Caki2 (cell line): ENCODE data around the gene ZNF580. TPM values are rescaled to one million over a fixed set of nuclear protein-coding genes. Genes with fewer than 3 reads are reported as not detected.

Experiments
- DNase-seq: peaks from one replicate; pipeline ENCODE4 v3.0.0-alpha.2; 2015; ENCODE audit warnings: low read depth
- in situ Hi-C: cut with HindIII; loops from 2 replicates; pipeline ENCODE4 v1.10.0; 2016; ENCODE audit warnings: low sequenced_read_pairs, low pct_unique_long_range_greater_than_20kb, mixed read lengths
- total RNA-seq: library from RNA; depleted of rRNA; stranded (reverse); fragments of >200 nt; shearing (Covaris generic); gene quantifications from 2 replicates; pipeline ENCODE4 v1.2.3, GENCODE V29; 2014; ENCODE audit warnings: low replicate concordance

Gene ZNF580
- total RNA-seq, 1 experiment from 2014 or later, result 12.1 TPM

DNA sequence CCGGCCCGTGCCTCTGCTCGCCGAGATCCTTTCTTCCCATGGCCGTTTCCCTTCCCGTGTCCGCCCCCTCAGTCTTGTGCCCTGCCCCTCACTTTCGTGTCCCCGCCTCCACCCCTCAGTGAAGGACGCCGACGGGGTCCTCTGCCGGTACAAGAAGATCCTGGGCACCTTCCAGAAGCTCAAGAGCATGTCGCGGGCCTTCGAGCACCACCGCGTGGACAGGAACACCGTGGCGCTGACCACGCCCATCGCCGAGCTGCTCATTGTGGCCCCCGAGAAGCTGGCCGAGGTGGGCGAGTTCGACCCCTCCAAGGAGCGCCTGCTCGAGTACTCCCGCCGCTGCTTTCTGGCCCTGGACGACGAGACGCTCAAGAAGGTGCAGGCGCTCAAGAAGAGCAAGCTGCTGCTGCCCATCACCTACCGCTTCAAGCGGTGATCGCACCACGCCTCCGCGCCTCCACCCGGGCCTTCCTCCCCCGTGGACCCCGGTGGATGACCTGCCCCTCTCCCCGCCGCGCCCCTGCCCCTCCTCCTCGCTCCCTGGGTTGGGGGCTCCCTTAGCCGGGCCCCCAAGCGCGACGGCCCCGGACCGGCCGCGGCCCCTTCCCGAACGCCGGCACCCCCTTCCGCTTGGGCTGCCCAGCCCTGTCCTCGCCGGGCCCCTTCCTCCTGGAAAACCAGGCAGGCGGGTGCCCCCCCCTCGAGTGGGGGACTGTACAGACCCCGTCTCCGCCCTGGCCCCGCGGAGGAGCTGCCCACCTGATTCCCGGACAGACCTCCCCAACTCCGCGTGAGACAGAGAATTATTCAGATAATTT lies 11.7 kb downstream of the ZNF580 start:
- in situ Hi-C loops, result no loop called here
- no peak for DNase-seq

DNA sequence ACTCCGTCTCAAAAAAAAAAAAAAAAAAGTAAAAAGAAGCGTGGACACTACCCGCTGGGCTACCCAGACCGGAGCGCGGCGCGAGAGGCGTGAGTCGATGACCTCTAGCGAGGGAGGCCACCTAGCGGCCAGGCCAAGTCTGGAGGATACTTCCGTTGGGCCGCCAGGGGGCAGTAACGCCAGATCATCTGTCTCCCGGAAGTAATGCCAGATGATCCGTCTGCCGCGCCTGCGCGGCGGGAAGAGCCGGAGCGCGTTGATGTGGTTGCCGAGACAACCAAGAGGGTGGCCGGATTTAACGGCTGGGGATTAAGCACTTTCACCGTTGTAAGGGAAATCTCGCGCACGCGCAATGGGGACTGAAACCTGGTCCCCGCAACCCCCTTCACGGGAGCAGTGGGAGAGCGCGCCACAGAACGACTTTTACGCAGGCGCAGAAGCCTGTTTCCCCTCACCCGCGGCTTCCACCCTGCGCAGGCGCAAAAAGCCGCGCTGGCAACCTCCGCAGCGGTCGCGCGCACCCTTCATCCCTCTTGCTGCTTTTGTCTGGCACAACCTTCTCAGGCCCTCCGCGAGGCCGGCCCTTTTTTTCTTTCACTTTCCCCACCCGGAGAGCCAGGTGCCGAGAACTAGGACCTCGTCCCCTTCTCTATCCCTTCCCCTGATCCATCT lies 13.0 kb downstream of the ZNF580 start:
- peak; percentile 99 for DNase-seq
- in situ Hi-C loops, result no loop called here

DNA sequence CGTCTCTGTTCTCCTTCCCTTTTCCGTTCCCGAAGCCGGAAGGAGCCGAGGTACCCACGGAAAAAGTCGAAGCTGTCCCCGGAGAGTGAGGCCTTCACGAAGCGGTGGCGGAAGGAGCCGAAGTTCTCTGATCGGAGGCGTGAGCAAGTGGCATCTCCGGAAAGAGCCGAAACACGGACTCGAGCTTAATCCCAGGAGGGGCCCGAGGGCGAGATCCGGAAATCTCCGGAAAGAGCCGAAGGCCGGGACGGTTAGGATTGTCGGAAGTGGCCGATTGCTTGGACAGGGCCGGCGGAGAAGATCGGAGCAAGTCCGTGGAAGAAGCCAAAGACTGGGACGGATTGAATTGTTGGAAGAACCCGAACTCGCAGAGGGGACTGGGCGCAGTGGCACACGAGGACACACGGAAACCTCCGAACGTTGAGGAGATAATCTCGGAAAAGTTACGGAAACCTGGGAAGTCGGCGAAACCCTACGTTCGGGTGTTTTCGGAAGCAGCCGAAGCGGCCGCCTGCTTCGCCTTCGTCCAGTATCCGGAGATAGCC lies 13.6 kb downstream of the ZNF580 start:
- peak; percentile 100 for DNase-seq
- in situ Hi-C loops, result no loop called here

DNA sequence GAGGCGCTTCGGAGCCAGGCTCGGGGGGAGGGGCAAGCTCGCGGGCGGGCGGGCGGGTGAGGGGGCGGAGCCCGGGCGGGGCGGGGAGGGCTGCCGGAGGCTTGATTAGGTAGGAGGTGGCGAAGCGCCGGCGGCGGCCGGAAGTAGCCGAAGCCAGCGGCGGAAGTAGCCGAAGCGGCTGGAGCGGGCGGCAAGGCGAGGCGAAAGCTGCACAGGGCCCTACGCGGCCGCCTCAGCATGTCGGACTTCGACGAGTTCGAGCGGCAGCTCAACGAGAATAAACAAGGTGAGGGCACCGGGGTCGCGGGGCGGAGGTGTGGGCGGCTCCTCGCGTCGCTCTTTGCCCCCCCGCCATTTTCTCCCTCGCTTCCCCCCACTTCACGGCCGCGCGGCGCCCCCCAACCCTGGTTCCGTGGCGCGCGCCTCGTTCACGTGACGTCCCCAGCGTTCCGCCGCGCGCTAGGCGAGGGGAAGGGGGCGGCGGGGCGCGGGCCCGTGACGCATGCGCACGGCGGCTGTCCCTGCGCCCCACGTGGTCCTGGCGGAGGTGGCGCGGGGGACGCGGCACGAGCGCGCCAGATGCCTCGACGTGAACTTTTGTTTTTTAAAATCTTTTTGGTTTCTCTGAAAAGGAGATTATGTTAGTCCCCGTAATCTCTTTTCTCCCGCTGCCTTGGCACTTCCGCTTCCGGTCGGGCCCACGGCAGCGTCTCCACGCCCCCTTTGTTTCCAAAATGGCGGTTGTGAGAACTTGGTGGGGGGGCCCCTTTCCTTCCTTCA lies 14.3 kb downstream of the ZNF580 start, which contains the start of gene U2AF2:
TSS of gene U2AF2 (plus strand) at position 168 of the 780 bp plus-strand sequence. CDS start at position 238, 70 bp downstream.
- peak; percentile 87 for DNase-seq
- in situ Hi-C loops, result no loop called here

DNA sequence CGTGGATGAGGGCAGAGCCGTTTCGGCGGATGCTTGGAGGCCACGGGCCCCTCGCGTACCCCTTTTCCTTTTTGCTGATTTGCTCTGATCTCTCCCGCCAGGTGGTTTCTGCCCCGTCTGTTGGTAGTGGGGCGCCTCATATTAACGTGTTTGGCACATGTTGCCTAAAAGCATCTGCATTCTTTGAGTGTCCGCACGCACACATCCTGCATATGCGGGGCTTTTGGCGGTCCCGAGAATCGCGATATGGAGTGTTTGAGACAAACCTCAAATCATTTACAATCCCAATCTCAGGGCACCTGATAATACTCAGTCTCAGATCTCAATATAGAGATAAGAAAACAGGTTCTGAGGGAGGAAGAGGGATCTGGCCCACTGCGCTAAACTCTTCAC lies 14.8 kb downstream of the ZNF580 start:
- in situ Hi-C loops, result no loop called here
- no peak for DNase-seq

DNA sequence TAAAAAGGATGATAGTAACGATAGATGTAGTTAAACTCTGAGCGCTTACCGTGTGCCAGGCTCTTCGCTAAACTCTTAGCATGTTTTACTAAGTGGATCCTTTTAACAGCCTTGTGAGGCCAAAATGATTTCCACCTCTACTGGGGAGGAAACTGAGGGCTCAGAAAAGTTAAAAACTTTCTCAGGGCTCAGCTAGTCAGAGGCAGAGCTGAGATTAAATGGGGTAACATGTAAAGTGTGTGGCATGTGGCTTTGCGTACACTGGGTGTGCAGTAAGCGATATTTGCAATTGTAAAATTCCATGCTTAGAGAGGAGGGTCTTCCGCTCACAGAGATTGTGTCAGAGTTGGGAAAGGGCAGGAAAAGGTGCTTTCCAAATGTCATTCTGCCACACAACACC lies 15.8 kb downstream of the ZNF580 start:
- no peak for DNase-seq

DNA sequence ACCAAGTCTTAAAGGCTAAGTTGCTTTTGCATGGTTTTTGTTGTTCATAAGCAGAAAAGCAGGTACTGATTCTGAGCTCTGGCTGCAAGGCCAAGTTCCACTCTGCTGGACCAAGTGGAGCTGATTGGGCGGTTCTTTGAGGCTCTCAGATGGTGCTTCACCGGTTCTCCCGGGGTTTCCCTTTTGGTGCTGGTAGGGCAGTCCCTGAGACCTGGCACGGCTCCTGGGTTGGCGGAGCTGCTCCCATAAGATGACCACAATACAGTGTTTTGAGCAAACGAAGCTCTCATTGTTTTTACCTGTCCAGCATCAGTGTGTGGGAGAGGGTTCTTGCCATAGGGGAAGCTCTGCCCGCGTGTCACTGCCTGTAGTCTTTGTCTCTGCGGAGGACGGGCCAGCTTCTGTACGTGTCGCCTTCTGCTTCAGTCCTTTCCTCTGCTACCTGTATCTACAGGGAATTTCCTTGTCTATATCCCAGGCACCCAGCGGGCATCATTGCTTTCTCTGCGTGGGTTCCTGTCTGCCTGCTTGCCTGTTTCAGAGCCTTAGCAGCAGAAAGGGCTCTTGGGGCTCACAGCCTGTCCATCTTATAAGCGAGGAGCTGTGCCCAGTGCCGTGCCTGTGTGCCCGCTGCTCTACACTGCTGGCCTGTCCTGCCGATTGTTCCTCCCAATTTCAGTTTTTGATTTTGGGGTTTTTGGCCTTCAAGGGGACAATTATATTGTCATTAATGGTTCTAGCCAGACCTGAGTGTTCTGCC lies 16.4 kb downstream of the ZNF580 start:
- no peak for DNase-seq
- in situ Hi-C loops, result no loop called here

More for the DNA sequence above, 15.8 kb downstream of the ZNF580 start:
- in situ Hi-C loops, result no loop called here

DNA sequence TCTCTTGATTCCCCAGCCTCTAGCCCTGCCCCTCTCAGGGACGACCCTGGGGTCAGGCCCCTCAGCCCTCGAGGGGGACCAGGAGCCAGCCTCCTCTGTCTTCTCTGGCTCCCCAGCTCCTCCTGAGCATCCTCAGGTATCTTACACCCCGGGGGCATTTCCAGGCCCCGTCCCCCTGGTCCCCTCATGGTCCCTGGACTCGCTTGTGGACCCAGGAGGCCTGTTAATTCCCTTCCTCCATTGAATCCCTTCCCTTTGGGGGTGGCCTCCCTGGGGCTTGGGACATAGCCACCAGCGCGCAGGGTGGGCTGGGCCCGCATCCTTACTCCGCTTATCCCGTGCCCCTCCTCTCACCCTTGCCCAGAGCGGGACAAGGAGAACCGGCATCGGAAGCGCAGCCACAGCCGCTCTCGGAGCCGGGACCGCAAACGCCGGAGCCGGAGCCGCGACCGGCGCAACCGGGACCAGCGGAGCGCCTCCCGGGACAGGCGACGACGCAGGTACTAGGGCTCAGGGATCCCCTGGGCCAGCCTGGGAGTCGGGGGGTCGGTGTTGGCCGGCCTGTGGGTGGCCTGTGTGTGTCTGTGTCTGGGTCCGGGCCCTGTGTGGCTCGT lies 18.2 kb downstream of the ZNF580 start:
- no peak for DNase-seq
- in situ Hi-C loops, result no loop called here

DNA sequence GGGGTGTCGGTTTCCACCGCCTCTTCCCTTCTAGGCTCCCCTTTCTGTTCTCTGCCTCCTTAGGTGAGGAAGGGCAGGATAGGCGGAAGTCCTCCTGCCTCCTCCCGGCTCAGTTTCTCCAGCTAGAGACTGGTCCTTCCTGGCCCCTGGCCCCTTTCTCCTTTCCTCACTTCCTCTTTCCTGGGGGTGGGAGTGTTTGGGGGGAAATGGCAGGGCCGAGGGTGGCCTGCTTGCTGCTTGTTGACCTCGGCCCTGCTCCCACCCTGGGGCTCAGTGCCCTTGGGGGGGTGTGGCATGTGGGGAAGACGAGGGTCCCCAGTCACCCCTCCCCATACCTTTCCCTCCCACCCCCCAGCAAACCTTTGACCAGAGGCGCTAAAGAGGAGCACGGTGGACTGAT lies 19.0 kb downstream of the ZNF580 start:
- no peak for DNase-seq
- in situ Hi-C loops, result no loop called here

DNA sequence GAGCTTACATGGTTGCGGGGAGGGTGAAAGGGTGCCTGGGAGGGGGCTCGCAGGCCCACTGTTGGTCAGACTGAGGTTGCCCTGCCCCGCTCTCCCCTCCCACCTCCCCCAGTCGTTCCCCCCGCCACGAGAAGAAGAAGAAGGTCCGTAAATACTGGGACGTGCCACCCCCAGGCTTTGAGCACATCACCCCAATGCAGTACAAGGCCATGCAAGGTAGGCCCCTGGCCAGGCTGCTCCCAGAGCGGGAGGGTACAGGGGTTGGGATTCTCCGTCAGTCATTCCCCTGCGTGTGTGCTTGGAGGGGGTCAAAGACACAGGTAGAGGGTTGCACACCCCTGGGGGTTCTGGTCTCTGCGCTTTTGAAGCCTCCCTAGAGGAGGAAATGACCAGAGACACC lies 19.6 kb downstream of the ZNF580 start:
- in situ Hi-C loops, result no loop called here
- no peak for DNase-seq

DNA sequence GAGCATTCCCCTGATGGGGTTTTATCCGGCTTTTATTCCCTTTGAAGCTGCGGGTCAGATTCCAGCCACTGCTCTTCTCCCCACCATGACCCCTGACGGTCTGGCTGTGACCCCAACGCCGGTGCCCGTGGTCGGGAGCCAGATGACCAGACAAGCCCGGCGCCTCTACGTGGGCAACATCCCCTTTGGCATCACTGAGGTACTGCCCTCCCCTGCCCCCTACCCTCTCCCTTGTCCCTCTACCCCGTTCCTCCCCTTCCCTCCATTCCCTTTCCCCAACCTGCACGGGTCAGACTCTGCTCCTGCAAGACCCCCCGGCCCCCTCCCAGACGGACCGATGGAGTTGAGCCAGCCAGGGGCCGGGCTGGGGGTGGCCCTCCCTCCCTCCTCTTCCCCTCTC lies 20.2 kb downstream of the ZNF580 start:
- in situ Hi-C loops, result no loop called here
- no peak for DNase-seq

DNA sequence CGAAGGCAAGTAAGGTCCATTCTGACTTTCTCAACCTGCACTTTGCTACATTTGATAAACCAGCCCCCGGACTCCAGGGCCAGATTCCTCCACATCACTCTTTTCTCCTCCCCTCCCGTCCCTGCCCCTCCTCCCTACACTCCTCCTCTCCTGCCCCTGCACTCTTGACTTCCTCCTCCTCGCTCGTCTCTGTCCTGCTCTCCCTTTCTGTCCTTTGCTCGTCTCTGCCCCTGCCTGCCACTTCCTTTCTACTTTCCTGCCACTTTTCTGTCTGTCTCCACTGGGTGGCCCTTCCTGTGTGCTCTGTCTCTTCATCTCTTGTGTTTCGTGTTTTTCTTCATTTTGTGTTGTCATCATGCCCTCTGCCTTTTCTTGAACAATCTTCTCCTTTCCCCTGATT lies 21.0 kb downstream of the ZNF580 start:
- in situ Hi-C loops, result no loop called here
- DNase-seq, result no peak

DNA sequence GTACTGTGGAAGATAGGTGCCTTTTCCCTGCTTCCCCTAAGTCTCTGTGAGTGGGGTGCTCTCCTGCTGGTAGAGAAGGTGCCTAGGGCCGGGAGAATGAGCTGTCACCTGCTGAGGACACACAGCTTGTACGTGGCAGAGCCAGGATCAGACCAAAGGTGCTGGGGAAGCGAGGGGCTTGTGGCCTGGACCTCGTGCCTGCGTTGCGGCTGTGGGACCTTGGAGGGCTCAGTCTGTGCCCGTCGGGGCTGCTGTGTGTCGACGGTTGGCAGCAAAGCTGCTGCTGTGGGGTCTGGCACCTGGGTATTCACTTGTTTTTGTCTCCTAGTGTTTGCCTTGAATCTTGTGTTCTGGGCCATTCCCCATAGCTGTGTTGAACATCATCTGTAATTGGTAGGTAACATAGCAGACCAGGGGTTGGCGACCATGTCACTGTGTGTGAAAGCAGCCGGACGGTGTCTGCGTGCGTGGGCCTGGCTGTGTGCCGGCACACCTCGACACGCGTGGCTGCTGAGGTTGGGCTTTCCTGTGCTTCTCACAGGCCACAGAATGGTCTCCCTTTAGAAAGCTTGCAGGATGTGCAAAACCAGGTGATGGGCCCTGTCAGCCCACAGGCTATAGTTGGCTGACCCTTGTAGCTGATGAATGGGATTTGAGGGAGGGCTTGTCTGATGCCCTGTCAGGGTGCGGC lies 23.2 kb downstream of the ZNF580 start:
- DNase-seq, result no peak
- in situ Hi-C loops, result no loop called here

DNA sequence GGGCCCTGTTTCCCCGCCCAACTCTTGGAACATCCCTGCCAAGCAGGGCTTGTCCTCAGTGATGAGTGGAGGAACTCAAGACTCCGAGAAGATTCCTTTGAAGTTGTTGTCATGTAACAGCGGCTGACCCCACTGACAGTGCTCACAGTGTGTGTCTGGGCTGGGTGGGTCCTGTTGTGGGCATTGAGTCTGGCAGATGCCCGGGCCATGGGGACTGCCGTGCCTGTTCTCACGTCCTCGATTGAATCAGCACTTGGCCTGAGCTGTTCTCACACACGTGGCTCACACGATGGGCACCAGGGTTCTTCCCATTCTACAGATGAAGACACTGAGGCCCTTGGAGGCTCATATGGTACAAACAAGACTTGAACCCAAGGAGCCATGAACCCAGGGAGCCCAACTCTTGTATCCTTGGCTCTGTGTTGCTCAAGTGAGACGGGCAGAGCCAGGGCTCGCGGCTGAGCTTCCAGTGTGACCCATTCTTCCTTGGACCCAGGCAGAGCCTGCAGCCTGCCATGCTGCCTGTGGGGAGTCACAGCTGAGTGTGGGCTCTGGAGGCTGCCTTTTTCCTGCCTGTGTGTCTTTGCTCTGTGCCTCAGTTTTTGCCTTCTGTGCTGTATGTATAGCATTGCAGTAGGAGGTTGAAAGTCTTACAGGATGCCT lies 25.7 kb downstream of the ZNF580 start:
- DNase-seq, result no peak
- in situ Hi-C loops, result no loop called here

DNA sequence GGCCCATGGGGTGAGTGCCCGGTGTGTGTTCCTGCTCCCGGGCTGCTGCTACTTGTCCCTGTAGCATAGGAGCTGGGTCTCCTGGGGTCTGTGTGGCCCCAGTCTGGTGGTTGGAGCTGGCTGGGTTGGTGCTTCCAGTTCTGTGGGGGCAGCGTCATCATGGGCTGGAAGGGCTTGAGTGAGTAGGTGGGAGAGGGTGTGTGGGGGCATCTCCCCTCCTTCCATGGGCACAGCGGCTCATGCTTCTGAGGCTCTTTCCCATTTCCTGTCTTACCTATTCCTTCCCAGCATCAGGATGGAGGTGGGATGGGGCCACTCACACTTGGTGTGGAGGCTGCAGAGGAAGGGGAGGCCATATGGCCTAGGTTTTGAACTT lies 26.2 kb downstream of the ZNF580 start:
- in situ Hi-C loops, result no loop called here
- DNase-seq, result no peak

DNA sequence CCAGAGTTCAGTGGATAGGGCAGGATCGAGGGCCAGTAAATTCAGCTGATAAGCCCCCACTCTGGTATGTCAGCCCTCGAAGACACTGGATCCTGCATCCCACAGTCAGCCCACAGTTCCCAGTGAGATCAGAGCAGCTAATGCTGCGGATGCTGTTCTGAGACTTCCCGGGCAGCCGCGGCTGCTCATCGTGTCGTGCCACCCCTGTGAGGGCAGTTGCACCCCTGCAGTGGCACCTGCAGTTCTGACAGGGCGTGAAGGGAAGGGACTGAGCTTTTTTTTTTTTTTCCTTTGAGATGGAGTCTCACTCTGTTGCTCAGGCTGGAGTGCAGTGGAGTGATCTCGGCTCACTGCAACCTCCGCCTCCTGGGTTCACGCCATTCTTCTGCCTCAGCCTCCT lies 26.7 kb downstream of the ZNF580 start:
- in situ Hi-C loops, result no loop called here
- DNase-seq, result no peak

DNA sequence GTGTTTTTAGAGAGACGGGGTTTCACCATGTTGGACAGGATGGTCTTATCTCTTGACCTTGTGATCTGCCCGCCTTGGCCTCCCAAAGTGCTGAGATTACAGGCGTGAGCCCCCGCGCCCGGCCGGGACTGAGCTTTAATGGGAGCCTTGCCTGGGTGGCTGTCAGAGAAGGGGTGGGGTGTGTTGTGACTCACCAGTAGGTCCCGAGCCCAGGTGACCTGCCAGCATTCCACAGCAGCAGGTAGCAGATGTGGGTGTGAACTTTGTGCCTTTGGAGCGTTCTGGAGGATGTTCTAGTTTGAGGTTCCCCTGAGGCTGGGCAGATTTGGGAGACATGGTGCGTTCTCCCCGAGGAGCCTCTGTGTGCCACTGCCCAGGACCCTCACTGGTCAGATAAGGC lies 27.2 kb downstream of the ZNF580 start:
- no peak for DNase-seq
- in situ Hi-C loops, result no loop called here
